ENCODE measurements around the gene FOXL1.

FOXL1 gene

DNA sequence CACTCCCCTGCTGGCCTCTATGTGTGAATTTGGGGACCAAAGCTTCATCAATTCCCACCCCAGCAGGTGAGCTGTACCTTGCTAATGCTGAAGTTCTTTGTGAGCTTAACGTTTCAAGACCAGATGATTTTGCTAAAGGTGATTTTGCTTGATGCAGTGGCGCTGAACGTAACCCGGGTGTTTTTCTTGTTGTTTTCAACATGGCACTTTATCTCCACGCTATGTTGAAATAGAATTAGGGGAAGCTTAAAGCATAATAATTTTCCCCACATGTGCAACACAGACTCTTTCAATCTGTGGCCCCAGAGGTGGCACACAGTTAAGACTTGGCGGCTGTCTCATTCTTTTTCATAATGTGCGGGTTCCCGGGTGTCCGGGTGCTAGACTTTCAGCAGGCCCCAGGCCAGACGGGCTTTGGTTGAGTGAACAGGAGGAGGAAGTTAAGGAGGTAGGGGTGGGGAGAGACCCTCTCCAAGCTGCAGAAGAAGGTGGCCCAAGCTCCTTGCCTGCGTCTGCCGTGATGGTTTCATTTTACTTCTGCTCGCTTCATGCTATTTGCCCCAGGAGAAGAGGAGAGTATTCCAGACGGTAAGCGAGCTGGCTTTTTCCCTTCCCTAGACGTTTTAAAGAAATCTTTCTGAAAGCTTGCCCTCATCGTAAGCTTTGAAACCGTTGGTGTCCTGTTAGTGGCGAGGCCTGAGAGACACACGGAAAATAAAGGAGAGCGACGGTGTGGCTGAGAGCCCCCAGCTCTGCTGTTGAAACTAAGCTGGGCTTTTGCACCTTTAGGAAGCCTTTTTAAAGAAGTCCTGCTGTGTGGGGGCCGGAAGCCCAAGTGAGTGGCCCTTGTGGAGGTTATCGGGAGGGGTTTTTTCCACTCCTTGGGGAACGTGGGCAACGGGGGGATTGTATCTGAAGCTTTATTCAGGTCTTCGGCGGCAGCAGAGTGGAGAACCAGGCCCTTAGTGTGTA is 7.5 kb upstream of the FOXL1 start:
- no peak for ATAC-seq
- Mint-ChIP-seq H3K4me1 (peaks cover 3% of the 10 kb centered on the region), H3K9me3 (no peaks in the 10 kb centered on the region), H3K4me3 (no peak overlapping the region), H3K27me3 (peaks cover 71% of the 10 kb centered on the region), H3K27ac (no peak overlapping the region), H3K36me3 (ENCODE audit: low read depth) (peaks cover 2% of the 10 kb centered on the region)
- no peak for DNase-seq

DNA sequence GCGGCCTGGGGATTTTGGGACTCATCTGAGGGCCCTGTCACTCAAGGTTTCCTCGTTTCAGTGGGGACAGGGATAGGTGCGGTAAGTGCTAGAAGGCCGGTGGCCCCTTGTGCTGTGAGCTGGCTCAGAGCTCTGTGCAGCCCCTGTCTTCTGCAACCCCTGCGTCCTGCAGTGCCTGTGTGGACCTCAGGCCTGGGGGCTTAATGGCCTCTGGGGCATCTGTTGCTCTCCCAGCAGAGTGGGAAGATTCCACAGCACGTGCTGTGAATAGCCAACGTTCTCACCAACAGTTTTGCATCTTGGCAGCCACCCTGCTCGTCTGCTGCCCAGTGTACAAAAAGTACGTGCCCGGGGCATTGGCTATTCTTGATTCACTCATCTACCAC is 6.8 kb upstream of the FOXL1 start:
- Mint-ChIP-seq H3K4me1 (peaks cover 8% of the 10 kb centered on the region), H3K4me3 (no peak overlapping the region), H3K36me3 (ENCODE audit: low read depth) (peaks cover 2% of the 10 kb centered on the region), H3K27ac (no peak overlapping the region), H3K27me3 (peaks cover 71% of the 10 kb centered on the region), H3K9me3 (no peaks in the 10 kb centered on the region)
- DNase-seq, result no peak
- no peak for ATAC-seq

DNA sequence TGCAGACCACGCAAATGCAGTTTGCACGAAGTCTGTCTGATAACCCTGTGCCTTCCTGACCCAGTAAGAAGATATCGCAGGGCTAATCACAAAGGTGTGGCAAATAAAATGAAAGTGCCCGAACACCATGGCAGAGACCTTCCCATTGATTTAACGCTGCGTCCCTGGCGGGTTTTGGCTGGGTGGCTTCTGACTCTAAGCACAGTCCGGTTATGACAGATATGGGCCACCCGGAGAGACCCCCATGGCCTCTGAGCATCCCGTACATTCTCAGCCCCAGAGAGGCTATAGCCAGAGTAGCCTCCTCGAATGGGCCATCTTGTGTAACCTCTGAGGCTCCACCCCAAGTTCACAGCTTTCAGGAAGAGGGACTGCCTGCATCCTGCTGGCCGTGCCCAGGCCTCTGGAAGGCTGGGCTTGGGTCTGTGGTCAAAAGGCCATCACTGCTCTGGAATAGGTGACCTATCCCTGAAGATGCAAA is 6.3 kb upstream of the FOXL1 start:
- Mint-ChIP-seq H3K27ac (no peak overlapping the region), H3K27me3 (peaks cover 74% of the 10 kb centered on the region), H3K4me1 (peaks cover 11% of the 10 kb centered on the region), H3K9me3 (no peaks in the 10 kb centered on the region), H3K36me3 (ENCODE audit: low read depth) (peaks cover 2% of the 10 kb centered on the region), H3K4me3 (no peak overlapping the region)
- ATAC-seq, result no peak
- DNase-seq, result no peak

DNA sequence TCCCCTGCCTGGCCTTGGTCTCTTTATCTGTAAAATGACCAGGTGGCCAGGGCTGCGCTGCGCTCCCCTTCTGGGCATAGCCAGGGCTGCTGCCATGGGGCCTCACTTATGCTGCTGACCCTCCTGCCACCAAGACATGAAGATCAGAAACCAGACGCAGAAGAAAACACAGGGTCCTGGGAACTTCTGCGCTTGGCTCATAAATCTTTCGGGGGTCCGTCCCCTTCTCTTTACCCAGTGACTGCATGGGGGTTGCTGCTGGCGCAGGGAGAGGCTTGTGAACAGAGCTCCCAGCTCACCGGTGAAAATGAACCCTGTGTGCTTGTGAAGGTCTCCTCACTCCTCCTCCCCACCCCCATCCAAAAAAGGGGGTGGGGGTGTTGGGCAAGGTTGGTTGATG is 5.7 kb upstream of the FOXL1 start:
- ATAC-seq, result no peak
- H3K27ac Mint-ChIP-seq, result no peak overlapping the region
- no peak for DNase-seq
- peaks cover 74% of the 10 kb centered on the region for H3K27me3 Mint-ChIP-seq
- no peaks in the 10 kb centered on the region for H3K9me3 Mint-ChIP-seq
- H3K36me3 Mint-ChIP-seq (ENCODE audit: low read depth), result no peaks in the 10 kb centered on the region
- H3K4me1 Mint-ChIP-seq, result peaks cover 11% of the 10 kb centered on the region
- no peak overlapping the region for H3K4me3 Mint-ChIP-seq

DNA sequence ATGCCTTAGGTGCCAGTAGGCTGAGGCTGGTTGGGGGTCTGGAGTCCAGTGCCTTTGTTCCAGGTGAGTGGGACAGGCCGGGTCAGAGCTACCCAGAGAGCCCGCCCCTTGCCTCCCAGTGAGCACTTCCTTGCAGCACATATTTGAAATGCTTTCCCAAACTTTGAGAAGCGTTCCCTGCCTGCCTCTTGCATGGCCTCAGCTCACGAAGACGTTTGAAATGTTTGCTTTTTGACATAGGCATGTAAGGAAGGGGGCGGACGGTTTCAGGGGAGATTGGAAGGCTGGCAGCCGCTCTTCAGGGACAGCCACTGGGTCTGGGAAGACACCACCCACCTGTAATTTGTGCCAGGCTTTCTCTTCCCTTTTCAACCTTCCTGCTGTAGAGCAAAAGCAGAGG is 5.1 kb upstream of the FOXL1 start:
- H3K27ac Mint-ChIP-seq, result no peak overlapping the region
- ATAC-seq, result no peak
- no peaks in the 10 kb centered on the region for H3K9me3 Mint-ChIP-seq
- no peak for DNase-seq
- peaks cover 80% of the 10 kb centered on the region for H3K27me3 Mint-ChIP-seq
- no peak overlapping the region for H3K4me3 Mint-ChIP-seq
- H3K36me3 Mint-ChIP-seq (ENCODE audit: low read depth), result no peaks in the 10 kb centered on the region
- peaks cover 14% of the 10 kb centered on the region for H3K4me1 Mint-ChIP-seq

DNA sequence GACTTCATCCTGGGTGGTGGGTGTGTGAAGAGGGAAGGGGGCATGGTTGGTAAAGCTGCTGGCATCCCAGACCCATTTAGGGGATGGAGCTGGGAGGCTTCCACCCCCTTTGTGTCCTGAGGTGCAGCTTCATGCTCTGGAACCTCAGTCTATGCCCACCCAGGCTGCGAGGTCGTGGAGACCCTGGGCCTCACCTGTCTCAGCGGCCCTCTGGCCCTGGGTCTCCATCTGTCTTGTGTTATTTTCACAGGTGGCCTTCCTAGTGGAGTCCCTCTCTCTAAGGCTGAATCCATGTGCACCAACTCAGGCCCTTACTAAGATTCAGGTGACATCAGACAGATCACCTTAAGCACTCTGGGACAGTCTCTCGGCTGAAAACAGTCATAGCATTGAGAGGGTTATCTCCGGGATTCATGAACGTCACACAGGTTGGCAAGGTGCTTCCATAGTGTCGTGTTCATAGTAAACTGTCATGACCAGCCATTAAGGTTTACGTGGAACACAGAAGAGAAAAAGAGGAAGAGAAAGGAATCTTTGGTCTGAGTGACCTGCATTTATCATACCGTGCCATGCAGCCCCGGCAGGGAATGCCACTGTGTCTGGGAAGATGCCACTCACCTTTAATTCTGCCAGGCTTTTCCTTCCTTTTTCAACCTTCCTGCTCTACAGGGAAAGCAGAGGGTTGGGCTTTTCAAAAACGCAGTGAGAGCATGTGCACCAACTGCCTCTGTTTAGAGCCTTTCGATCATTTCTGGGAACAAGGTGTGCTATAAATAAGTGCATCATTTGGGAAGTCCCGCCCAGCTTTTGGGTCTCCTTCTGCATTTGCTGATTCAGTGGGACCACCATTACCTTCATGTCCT is 4.5 kb upstream of the FOXL1 start:
- no peak overlapping the region for H3K27ac Mint-ChIP-seq
- H3K4me3 Mint-ChIP-seq, result no peak overlapping the region
- ATAC-seq, result no peak
- H3K36me3 Mint-ChIP-seq (ENCODE audit: low read depth), result no peaks in the 10 kb centered on the region
- H3K9me3 Mint-ChIP-seq, result no peaks in the 10 kb centered on the region
- H3K27me3 Mint-ChIP-seq, result peaks cover 81% of the 10 kb centered on the region
- peaks cover 15% of the 10 kb centered on the region for H3K4me1 Mint-ChIP-seq
- DNase-seq, result no peak

DNA sequence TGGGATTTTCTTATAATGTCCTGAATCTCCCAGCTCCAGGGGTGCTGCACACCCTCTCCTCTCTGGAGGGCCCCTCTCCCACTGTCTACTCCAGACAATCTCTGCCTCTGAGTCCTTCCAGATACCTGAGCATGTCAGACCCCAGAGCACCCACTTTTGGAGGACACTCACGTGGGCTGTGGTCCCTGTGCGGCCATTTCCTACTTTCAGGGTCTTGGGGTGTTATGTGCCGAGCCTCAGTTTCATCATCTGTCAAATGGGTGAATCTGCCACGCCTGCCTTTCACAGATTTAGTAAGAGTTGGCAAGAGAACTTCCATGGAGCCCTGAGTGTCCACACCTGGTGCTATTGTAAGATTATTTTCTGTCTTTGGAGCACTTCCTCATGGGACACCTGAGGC is 3.7 kb upstream of the FOXL1 start:
- peaks cover 13% of the 10 kb centered on the region for H3K4me1 Mint-ChIP-seq
- H3K27me3 Mint-ChIP-seq, result peaks cover 78% of the 10 kb centered on the region
- no peak overlapping the region for H3K27ac Mint-ChIP-seq
- H3K9me3 Mint-ChIP-seq, result no peaks in the 10 kb centered on the region
- H3K36me3 Mint-ChIP-seq (ENCODE audit: low read depth), result no peaks in the 10 kb centered on the region
- no peak overlapping the region for H3K4me3 Mint-ChIP-seq
- DNase-seq, result no peak
- no peak for ATAC-seq

DNA sequence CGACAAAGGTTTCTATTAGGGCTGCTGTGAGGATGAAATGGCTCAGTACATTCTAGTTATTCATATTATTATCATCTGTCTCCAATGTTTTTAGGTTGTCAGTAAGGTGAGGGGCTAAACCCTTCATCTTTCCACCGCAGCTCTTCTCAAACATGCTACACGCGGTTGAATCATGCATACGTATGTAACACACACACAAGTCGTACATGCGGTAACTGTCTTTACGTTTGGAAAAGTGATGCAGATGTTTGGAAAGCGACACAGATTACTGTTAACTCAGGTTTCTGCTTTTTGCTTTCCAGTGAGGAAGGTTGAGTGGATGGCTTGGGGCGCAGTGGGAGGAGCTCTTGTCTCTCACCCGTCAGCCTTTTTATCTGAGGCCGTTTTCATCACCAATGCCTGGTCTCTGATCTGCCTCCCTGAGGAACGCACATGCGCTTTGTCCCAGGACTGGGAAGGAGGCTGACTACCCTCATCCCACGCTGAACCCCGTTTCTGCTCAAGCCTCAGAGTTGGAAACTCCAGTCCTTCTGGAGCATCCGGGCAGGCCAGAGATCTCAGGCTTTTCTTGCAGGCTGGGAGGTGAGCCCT is 3.2 kb upstream of the FOXL1 start:
- Mint-ChIP-seq H3K36me3 (ENCODE audit: low read depth) (no peaks in the 10 kb centered on the region), H3K4me1 (peaks cover 13% of the 10 kb centered on the region), H3K9me3 (no peaks in the 10 kb centered on the region), H3K27me3 (peaks cover 77% of the 10 kb centered on the region), H3K27ac (no peak overlapping the region), H3K4me3 (no peak overlapping the region)
- no peak for ATAC-seq
- no peak for DNase-seq

DNA sequence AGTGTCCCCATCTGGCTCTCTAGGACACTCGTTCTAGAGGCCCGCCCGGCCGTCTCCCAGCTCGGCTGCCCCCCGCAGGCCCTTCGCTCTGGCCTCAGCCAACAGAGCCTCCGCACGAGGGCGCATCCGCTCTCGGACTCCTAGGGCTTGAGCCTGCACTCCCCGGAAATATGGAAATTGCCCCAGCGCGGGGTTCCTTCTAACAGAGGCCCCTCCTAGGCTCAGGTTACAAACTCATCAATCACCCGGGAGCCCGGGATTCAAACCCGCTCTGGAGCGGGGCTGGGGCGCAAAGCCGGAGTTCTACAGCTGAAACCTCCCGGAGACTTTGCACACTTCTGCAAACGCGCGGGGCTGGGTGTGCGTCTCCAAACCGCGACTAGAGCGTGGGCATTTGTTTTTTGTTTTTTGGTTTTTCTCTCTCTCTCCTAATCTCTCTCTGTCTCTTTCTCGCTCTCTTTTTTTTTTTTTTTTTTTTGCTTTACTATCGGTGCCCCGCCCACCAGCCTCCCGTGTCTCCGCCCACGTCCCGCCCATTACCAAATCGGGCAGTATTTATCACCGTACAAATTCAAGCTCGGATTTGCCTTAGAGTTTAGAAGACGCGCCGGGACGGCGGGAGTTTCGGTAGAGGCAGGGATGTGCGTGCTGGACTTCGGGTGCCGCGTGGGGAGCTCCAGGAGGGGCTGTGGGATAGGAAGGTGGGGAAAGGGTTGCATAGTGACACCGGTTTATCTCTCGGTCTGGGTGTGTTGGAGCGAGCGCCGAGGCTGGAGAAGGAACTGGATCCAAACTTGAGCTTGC is 2.4 kb upstream of the FOXL1 start:
- H3K27ac Mint-ChIP-seq, result no peak overlapping the region
- peak overlapping the region; percentile 62 for H3K4me3 Mint-ChIP-seq

DNA sequence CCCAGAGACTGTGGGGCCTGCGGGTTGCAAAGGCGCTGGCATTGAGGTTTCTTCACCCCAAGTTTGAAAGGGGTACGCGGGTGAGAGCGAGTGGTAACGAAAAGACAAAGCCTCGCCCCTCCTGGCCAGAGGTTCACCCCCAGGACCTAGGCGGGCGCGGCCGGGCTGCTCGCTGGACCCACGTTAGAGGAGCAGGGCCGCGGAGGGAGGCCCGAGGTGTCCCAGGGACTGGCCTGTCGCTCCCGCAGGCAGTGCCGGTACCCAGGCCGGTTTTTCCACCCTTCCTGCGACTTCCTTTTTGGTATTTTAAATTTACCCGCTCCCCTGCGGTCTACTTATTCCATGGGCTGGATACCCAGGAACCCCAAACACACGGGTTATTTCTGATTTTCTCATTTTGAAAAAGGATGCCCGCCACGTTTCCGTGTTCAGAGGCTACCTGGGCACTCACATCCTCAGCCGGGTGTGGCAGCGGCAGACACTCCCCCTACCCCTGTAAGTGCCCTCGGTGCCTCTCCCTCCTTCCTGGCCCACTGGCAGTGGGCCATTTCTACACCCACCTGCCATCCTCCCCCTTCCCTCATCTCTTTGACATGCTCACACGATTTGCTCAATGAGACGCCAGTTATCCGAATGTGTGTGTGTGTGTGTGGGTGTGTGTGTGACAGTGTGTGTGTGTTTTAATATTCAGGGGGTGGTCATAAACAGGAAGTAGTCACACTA is 1.6 kb upstream of the FOXL1 start:
- no peak for ATAC-seq
- H3K27ac Mint-ChIP-seq, result no peak overlapping the region
- no peak for DNase-seq
- H3K27me3 Mint-ChIP-seq, result peaks cover 81% of the 10 kb centered on the region
- peak overlapping the region; percentile 62 for H3K4me3 Mint-ChIP-seq
- no peaks in the 10 kb centered on the region for H3K36me3 Mint-ChIP-seq (ENCODE audit: low read depth)
- H3K9me3 Mint-ChIP-seq, result no peaks in the 10 kb centered on the region
- H3K4me1 Mint-ChIP-seq, result peaks cover 13% of the 10 kb centered on the region

More for the DNA sequence above, 2.4 kb upstream of the FOXL1 start:
- Mint-ChIP-seq H3K27me3 (peaks cover 77% of the 10 kb centered on the region), H3K4me1 (peaks cover 13% of the 10 kb centered on the region), H3K36me3 (ENCODE audit: low read depth) (no peaks in the 10 kb centered on the region), H3K9me3 (no peaks in the 10 kb centered on the region)
- DNase-seq (peak; percentile 51), ATAC-seq (peak; percentile 60)

DNA sequence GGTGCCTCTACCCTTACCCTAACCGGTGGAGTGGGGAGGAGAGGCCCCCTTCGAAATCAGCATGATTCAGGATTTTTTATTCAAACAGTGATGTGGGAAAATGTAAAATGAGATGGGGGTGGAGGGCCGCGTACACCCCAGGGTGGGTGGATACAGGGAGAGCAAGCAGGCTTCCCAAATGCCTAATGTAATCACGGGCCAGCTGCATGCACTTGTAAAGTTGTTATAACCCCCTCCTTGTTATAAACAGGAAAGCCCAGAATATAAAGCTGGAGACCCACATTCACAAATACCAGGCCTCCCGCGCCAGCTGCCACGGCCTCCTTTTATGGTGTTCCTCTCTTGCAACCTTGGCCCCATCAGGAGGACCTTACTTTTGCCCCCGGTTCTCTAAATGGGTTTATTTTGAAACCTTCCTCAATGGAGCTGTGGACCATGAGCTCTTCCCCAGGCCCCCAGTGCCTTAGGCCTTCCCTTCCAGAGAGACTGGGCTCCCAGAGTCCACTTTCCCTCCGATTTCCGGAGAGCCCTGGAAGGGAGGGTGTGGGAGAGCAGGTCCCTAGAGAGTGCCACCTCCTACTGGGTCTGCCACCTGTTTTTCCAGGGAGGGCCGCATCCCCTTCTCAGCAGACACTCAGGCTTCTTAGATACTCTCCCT is 906 bp upstream of the FOXL1 start:
- Mint-ChIP-seq H3K4me1 (peaks cover 13% of the 10 kb centered on the region), H3K27ac (no peak overlapping the region)
- no peak for DNase-seq

DNA sequence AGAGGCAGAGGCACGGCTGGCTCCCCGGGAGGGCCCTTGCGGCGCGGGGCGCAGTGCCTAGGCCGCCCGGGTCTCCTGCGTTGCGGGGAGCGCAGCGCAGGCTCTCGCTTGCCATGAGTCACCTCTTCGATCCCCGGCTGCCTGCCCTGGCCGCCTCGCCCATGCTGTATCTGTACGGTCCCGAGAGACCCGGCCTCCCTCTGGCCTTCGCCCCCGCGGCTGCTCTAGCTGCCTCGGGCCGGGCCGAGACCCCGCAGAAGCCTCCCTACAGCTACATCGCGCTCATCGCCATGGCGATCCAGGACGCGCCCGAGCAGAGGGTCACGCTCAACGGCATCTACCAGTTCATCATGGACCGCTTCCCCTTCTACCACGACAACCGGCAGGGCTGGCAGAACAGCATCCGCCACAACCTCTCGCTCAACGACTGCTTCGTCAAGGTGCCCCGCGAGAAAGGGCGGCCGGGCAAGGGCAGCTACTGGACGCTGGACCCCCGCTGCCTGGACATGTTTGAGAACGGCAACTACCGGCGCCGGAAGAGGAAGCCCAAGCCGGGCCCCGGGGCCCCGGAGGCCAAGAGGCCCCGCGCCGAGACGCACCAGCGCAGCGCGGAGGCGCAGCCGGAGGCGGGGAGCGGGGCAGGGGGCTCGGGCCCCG is 390 bp downstream of the FOXL1 start:
- H3K4me1 Mint-ChIP-seq, result peaks cover 13% of the 10 kb centered on the region
- H3K27me3 Mint-ChIP-seq, result peaks cover 75% of the 10 kb centered on the region
- H3K27ac Mint-ChIP-seq, result no peak overlapping the region
- no peaks in the 10 kb centered on the region for H3K9me3 Mint-ChIP-seq
- no peak overlapping the region for H3K4me3 Mint-ChIP-seq
- no peak for ATAC-seq
- no peaks in the 10 kb centered on the region for H3K36me3 Mint-ChIP-seq (ENCODE audit: low read depth)
- DNase-seq, result no peak

More for the DNA sequence above, 906 bp upstream of the FOXL1 start:
- no peaks in the 10 kb centered on the region for H3K36me3 Mint-ChIP-seq (ENCODE audit: low read depth)
- no peaks in the 10 kb centered on the region for H3K9me3 Mint-ChIP-seq
- no peak overlapping the region for H3K4me3 Mint-ChIP-seq
- peaks cover 81% of the 10 kb centered on the region for H3K27me3 Mint-ChIP-seq
- no peak for ATAC-seq
